HUES6 (cell line): ENCODE results near the gene FNDC10.

ENCODE experiments used
- H3K27ac ChIP-seq: 2 replicates; pipeline ENCODE4 v1.7.0; 2013; ENCODE audit warnings: low read depth, mild to moderate bottlenecking, low read length, inconsistent platforms
- H3K27me3 ChIP-seq: 2 replicates; pipeline ENCODE4 v1.6.1; 2013; ENCODE audit warnings: low read length; ENCODE audit not compliant: control insufficient read depth, insufficient read depth
- H3K36me3 ChIP-seq: 2 replicates; pipeline ENCODE4 v1.6.1; 2013; ENCODE audit warnings: low read length; ENCODE audit not compliant: control insufficient read depth, insufficient read depth
- H3K4me1 ChIP-seq: 2 replicates; pipeline ENCODE4 v1.6.1; 2013; ENCODE audit warnings: low read length; ENCODE audit not compliant: control insufficient read depth, insufficient read depth
- H3K4me3 ChIP-seq: 2 replicates; pipeline ENCODE4 v1.5.1; 2013; ENCODE audit warnings: low read depth, low read length
- H3K9ac ChIP-seq: one replicate; pipeline ENCODE4 v1.6.1; 2013; ENCODE audit warnings: mild to moderate bottlenecking, low read length
- H3K9me3 ChIP-seq: 2 replicates; pipeline ENCODE4 v1.6.1; 2013; ENCODE audit warnings: low read depth, low read length; ENCODE audit not compliant: control insufficient read depth, insufficient read depth

FNDC10 gene

DNA sequence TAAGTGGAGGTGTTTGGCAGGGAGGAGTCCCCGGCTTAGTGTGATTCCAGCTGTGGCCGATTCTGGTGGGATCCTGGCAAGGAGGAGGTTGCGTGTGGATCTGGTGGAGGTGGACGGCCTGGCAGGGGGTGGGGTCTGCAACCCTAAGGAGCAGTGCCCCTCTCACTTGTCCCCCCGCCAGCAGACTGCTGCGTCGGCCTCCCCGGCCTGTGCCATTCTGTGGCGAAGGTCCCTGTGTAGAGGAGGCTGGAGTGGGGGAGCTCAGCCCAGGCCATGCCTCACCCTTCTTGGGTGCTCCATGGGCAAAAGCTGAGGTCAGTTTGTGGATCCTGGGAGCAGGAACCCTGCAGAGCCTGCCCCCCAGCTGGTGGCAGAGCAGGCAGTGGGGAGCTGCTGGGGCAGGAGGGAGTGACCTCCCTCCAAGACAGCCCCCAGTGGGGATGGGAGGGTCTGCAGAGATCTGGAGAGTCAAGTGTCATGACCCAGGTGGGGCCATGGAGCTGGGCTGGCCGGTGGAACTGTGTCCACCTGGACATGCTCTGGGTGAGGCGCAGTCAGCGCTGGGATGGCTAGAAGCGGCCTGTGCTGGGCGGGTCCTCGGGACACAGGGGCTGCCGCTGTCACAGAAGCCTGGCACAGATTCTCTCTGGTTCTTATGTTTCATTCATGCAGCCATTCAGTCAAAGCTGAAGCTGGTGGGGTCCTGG, 20.7 kb upstream of the FNDC10 start:
- H3K27ac ChIP-seq = no peak overlapping the region
- peaks cover 6% of the 10 kb centered on the region for H3K36me3 ChIP-seq
- H3K27me3 ChIP-seq = no peaks in the 10 kb centered on the region
- H3K9me3 ChIP-seq = no peaks in the 10 kb centered on the region
- H3K4me3 ChIP-seq = no peak overlapping the region
- H3K9ac ChIP-seq = no peak overlapping the region
- peaks cover 6% of the 10 kb centered on the region; the same call in 1 of the 2 replicates for H3K4me1 ChIP-seq

DNA sequence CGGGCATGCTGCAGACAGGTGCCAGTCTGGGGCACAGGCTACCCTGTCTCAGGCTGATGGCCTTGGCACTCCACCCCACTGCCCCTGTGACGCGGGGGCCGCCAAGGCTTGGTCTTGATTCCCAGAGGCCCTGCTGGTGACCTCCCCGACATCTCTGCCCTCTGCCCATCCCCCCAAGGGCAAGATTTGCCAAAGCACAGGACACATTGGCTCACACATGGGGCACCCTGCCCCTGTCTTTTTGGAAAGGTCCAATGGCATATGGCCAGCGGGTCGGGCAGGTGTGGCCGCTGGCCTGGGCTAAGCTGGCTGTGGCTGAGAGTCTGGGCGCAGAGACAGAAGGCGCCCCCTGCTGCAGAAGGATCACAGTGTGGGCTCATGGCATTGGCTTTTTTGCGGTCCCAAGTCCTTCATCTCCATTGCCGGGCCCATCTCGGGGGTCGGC, 20.0 kb upstream of the FNDC10 start:
- peaks cover 6% of the 10 kb centered on the region for H3K36me3 ChIP-seq
- no peak overlapping the region for H3K27ac ChIP-seq
- H3K9ac ChIP-seq = no peak overlapping the region
- H3K27me3 ChIP-seq = no peaks in the 10 kb centered on the region
- peaks cover 6% of the 10 kb centered on the region; the same call in 1 of the 2 replicates for H3K4me1 ChIP-seq
- H3K4me3 ChIP-seq = no peak overlapping the region
- no peaks in the 10 kb centered on the region for H3K9me3 ChIP-seq

DNA sequence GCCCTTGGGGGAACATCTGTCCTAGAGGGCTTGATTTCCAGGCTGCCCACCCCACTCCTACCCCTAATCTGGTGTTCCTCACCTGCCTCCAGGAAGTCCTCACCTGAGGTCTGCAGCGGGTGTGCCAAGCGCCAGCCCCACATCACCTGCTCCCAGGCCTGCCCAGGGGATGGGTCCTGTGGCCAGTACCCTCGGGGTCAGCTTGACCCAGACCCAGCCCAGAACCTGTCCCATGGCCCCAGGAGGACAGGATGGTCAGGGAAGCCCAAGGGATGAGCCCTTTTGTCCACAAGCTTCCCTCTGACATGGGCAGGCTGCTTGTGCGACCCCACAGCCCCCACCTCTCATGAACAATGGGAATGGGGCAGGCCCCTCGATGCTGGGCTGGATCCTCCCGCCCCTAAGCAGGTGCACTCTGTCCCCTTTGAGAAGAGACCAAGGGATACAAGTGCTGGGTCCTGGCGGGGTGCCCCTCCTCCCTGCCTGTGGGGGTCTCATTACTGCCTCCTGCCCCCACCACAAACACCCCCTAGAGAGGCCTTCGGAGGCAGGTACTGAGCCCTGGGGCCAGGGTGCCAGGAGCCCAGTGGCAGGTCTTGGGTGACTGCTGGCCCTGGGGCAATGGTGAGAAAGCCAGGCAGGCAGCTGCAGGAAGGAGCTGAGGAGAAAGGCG, 18.6 kb upstream of the FNDC10 start:
- Histone ChIP-seq H3K27ac (no peak overlapping the region), H3K4me3 (no peak overlapping the region), H3K4me1 (peaks cover 13% of the 10 kb centered on the region; the same call in 1 of the 2 replicates), H3K9me3 (no peaks in the 10 kb centered on the region), H3K9ac (no peak overlapping the region), H3K27me3 (no peaks in the 10 kb centered on the region), H3K36me3 (peaks cover 6% of the 10 kb centered on the region)

DNA sequence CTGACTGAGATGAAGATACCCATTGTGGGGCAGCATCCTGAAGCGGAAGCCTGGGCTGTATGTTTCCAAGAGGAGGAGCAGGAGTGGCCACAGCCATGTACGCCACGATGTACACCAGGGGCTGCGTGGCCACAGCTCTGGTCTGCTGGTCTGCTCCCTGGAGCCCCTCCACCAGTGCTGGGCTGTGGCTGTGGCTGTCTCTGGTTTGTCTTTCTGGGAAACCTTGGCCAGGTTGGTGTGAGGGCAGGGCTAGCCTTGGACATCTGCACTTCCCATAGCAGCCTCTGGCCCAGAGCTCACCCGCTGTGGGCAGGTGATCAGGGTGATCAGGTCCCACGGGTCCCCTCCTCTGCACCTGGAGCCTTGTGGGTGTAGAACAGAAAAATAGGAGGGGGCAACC, 18.0 kb upstream of the FNDC10 start:
- Histone ChIP-seq H3K9me3 (no peaks in the 10 kb centered on the region), H3K4me1 (peaks cover 13% of the 10 kb centered on the region; the same call in 1 of the 2 replicates), H3K27me3 (no peaks in the 10 kb centered on the region), H3K4me3 (no peak overlapping the region), H3K36me3 (peaks cover 6% of the 10 kb centered on the region), H3K9ac (no peak overlapping the region), H3K27ac (no peak overlapping the region)

DNA sequence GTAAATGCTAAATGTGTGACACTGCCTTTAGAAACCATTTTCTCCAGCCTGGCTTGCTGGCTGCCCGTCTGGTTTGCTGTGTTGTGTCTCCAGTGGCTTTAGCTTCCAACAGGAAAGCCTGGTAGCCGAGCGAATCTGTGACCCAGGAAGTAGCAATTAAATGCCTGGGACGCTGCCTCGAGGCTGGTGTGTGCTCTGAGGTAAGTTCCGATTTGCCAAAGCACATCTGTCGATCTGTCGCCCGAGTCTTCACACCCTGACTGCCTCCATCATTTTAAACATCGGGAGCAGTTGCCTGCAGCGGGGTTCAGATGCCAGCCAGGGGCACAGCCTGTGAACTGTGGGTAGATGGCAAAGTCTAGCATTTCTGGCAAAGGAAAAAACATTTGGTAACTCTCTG, 17.6 kb upstream of the FNDC10 start:
- no peaks in the 10 kb centered on the region for H3K27me3 ChIP-seq
- peaks cover 13% of the 10 kb centered on the region; the same call in 1 of the 2 replicates for H3K4me1 ChIP-seq
- no peak overlapping the region for H3K27ac ChIP-seq
- no peak overlapping the region for H3K9ac ChIP-seq
- no peaks in the 10 kb centered on the region for H3K9me3 ChIP-seq
- H3K36me3 ChIP-seq = peaks cover 6% of the 10 kb centered on the region
- no peak overlapping the region for H3K4me3 ChIP-seq

DNA sequence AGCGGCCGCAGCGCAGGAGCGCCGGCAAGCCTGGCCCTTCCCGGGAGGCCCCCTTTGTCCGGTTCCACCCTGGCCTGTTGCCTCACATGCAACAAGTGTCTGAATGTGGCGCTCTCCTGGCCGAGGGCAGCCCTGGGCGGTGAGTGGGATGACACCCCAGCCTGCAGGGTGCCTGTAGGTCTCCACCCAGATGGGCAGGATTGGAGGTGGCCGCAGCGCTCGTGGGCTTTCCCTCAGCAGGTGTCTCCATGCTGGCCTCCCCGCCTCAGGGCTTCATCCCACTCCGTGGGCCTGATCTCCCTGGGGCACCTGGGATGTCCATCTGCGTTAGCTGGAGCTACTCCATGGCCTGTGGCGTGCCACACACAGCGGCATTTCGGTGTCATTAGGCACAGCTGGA, 16.9 kb upstream of the FNDC10 start:
- no peak overlapping the region for H3K27ac ChIP-seq
- no peaks in the 10 kb centered on the region for H3K9me3 ChIP-seq
- H3K4me1 ChIP-seq = peaks cover 13% of the 10 kb centered on the region; the same call in 1 of the 2 replicates
- peak overlapping the region; percentile 99 for H3K4me3 ChIP-seq
- H3K36me3 ChIP-seq = peaks cover 6% of the 10 kb centered on the region
- no peaks in the 10 kb centered on the region for H3K27me3 ChIP-seq
- H3K9ac ChIP-seq = peak overlapping the region; percentile 7

DNA sequence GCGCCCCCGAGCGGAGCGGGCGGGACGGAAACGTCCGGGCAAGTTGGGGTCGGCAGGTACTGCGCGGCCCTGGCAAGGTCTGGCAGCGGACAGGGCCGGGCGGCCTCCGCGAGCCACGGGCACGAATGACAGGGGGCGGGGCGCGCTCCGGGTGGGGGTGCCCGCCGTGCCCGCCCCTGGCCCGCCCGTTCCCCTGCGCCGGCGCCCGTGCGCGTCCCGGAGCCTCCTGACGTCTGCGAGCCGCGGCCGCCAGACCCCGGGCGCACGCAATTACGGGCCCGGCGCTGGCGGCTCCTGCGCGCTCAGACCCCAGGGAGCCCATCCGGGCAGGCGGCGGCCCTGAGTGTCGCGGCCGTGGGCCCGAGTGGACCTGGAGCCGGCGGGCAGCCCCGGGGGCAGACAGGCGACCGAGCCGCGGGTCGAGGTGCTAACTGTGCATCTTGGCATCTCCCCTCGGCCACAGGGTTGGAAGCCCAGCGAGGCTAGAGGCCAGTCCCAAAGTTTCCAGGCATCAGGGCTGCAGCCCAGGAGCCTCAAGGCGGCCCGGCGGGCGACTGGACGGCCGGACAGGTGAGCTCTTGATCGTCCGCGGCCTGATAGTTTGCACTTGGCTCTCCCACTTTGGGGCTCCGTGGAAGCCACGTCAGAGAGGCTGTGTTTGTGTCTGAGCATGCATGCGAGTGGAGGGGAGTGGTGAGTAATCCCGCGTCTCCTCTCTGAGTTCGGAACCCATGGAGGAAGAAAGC, 16.3 kb upstream of the FNDC10 start:
- Histone ChIP-seq H3K4me1 (peaks cover 13% of the 10 kb centered on the region; the same call in 1 of the 2 replicates), H3K36me3 (peaks cover 6% of the 10 kb centered on the region), H3K4me3 (peak overlapping the region; percentile 99), H3K27ac (no peak overlapping the region), H3K9me3 (no peaks in the 10 kb centered on the region), H3K27me3 (no peaks in the 10 kb centered on the region), H3K9ac (peak overlapping the region; percentile 99)

DNA sequence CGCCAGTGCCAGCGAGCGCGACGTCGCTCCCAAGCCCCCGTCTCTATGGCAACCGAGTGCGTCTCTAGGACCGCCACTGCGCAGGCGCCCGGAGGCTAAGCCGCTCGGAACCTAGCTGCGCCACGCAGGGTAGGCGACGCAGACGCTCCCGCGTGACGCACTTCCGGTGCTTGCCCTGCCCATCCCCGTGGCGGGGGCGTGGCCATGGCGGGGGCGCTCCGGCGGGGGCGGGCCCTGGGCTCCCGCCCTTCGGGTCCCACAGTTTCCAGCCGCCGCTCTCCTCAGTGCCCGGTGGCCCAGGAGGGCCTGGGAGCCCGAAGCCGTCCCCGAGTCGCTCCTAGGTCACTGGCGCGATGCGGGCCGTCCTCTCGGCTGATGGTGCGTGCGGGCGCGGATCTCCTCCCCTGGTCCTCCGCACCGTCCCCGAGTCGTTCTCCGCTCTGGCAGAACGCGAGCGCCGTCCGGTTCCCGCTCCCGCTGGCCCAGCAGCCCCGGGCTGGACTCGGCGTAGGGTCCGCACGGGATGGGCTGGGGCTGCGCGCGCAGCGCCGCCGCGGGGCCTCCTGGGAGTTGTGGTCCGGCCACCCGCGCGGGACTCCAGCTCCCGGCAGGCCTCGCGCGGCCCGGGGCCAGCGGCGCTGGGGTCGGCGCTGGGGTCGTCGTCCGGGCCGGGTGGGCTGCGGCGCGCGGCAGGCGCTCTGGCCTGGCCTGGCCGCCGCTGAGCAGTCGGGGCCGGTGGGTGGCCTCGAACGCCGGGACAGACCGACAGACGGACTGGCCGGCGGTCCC, 15.5 kb upstream of the FNDC10 start, which contains the start of gene MIB2:
Gene MIB2 (plus strand): TSS at position 245 of the 789 bp plus-strand sequence. CDS start 7,953 bp downstream, outside the sequence.
- H3K4me1 ChIP-seq = peaks cover 13% of the 10 kb centered on the region; the same call in 1 of the 2 replicates
- peaks cover 6% of the 10 kb centered on the region for H3K36me3 ChIP-seq
- no peaks in the 10 kb centered on the region for H3K9me3 ChIP-seq
- no peaks in the 10 kb centered on the region for H3K27me3 ChIP-seq
- peak within 1 kb of the TSS; percentile 99 for H3K9ac ChIP-seq
- peak within 1 kb of the TSS; percentile 99 for H3K4me3 ChIP-seq
- H3K27ac ChIP-seq = peak within 1 kb of the TSS; percentile 99

DNA sequence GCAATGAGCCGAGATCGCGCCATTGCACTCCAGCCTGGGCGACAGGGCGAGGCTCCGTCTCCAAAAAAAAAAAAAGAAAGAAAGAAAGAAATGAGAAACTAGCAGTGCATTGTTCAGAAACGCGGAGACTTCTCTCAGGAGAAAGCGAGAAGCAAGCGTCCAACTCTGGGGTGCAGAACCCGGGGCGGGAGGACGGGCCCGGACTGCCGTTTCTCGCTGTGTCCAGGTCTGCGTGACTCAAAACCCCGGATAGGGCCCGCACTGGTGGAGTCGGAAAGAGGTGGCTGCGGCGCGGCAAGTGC, 15.0 kb upstream of the FNDC10 start:
- Histone ChIP-seq H3K27me3 (no peaks in the 10 kb centered on the region), H3K36me3 (peaks cover 6% of the 10 kb centered on the region), H3K4me1 (peaks cover 13% of the 10 kb centered on the region; the same call in 1 of the 2 replicates), H3K4me3 (peak overlapping the region; percentile 99), H3K9ac (peak overlapping the region; percentile 67), H3K9me3 (no peaks in the 10 kb centered on the region), H3K27ac (no peak overlapping the region)

DNA sequence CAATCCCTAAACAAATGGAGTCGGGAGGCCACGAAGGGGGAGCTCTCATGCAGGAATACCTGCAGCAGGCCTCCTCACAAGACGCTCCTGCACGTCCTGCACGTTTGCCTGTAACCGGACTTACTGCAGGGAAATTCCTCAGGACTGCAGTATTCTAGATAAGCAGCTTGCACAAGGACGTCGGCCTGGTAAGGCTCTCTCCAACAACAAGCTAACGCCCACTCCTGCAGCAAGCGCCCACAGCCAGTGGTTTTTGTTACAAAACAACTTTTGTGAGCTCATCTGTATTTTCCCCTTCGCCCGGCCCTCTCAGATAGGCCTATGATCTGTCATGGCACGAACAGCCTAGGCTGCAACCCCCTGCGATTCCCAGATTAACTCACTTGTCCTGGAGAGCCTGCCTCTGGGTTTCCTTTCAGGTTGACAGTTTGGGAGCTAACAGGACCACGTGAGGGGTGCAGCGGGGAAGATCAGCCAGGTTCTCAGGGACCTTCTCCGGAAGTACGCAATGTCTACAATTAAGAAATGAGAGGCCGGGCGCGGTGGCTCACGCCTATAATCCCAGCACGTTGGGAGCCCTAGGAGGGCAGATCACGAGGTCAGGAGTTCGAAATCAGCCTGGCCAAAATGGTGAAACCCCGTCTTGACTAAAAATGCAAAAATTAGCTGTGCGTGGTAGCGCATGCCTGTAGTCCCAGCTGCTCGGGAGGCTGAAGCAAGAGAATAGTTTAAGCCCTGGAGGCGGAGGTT, 14.4 kb upstream of the FNDC10 start:
- Histone ChIP-seq H3K27me3 (no peaks in the 10 kb centered on the region), H3K9me3 (no peaks in the 10 kb centered on the region), H3K36me3 (peaks cover 6% of the 10 kb centered on the region), H3K9ac (peak overlapping the region; percentile 67), H3K4me3 (peak overlapping the region; percentile 99), H3K27ac (no peak overlapping the region), H3K4me1 (peaks cover 13% of the 10 kb centered on the region; the same call in 1 of the 2 replicates)
